Islet precursor cell (in vitro differentiated cells): ENCODE data around the gene ATP6V0E1.

Experiments
- DNase-seq: peaks from one replicate; pipeline ENCODE4 v3.0.0-alpha.2; 2018

ATP6V0E1 gene

GRCh38 chr5:172983542-172984243 lies at the start of gene ATP6V0E1:
ATP6V0E1 (plus strand) TSS chr5:172983771; CDS start chr5:172983861, 90 bp downstream.
- DNase-seq: peak; percentile 98

- DNase-seq: no peak
Measured at GRCh38 chr5:172935096-172935495, 48.5 kb upstream of the ATP6V0E1 start.

GRCh38 chr5:172936401-172936800 lies 47.2 kb upstream of the ATP6V0E1 start:
- no peak for DNase-seq

- DNase-seq: peak; percentile 81
Measured at GRCh38 chr5:172939071-172939470, 44.5 kb upstream of the ATP6V0E1 start.

GRCh38 chr5:172939611-172940267 lies 43.8 kb upstream of the ATP6V0E1 start:
- peak; percentile 45 for DNase-seq

- DNase-seq: peak; percentile 44
Measured at GRCh38 chr5:172940268-172941066, 43.1 kb upstream of the ATP6V0E1 start.

GRCh38 chr5:172941067-172941516 lies 42.5 kb upstream of the ATP6V0E1 start:
- peak; percentile 42 for DNase-seq

- DNase-seq: no peak
Measured at GRCh38 chr5:172942556-172942955, 41.0 kb upstream of the ATP6V0E1 start.

- DNase-seq: peak; percentile 88
Measured at GRCh38 chr5:172943283-172943841, 40.2 kb upstream of the ATP6V0E1 start.

- DNase-seq: peak; percentile 46
Measured at GRCh38 chr5:172943906-172944305, 39.7 kb upstream of the ATP6V0E1 start.

GRCh38 chr5:172944741-172945140 lies 38.8 kb upstream of the ATP6V0E1 start:
- peak; percentile 49 for DNase-seq

- no peak for DNase-seq
Measured at GRCh38 chr5:172945151-172945550, 38.4 kb upstream of the ATP6V0E1 start.

GRCh38 chr5:172946146-172946545 lies 37.4 kb upstream of the ATP6V0E1 start:
- no peak for DNase-seq

- DNase-seq: no peak
Measured at GRCh38 chr5:172949426-172949825, 34.1 kb upstream of the ATP6V0E1 start.

- no peak for DNase-seq
Measured at GRCh38 chr5:172950176-172950965, 33.2 kb upstream of the ATP6V0E1 start.

- DNase-seq: no peak
Measured at GRCh38 chr5:172951371-172952033, 32.1 kb upstream of the ATP6V0E1 start.

GRCh38 chr5:172952034-172952511 lies 31.5 kb upstream of the ATP6V0E1 start:
- peak; percentile 60 for DNase-seq

- no peak for DNase-seq
Measured at GRCh38 chr5:172953776-172954675, 29.5 kb upstream of the ATP6V0E1 start.

- no peak for DNase-seq
Measured at GRCh38 chr5:172954751-172955159, 28.8 kb upstream of the ATP6V0E1 start.

- no peak for DNase-seq
Measured at GRCh38 chr5:172956228-172956627, 27.3 kb upstream of the ATP6V0E1 start.
